Brain microvascular endothelial cell (primary cell): Measurements from ENCODE around the gene MED13.

Experiments used
- DNase-seq: peaks from one replicate; pipeline ENCODE4 v3.0.0-alpha.2; 2020
- H3K27ac ChIP-seq: fragments of 250-450 bp; sonication (Bioruptor Pico); 2 replicates; pipeline ENCODE4 v1.5.1; 2020; ENCODE audit warnings: mild to moderate bottlenecking, moderate library complexity
- H3K27me3 ChIP-seq: fragments of 250-450 bp; sonication (Bioruptor Pico); replicated peaks from 2 replicates; pipeline ENCODE4 v1.5.1; 2020; ENCODE audit warnings: mild to moderate bottlenecking
- H3K36me3 ChIP-seq: fragments of 250-450 bp; sonication (Bioruptor Pico); replicated peaks from 2 replicates; pipeline ENCODE4 v1.5.1; 2020; ENCODE audit warnings: mild to moderate bottlenecking
- H3K4me3 ChIP-seq: 2 replicates; pipeline ENCODE4 v1.5.1; 2011; ENCODE audit warnings: low read depth, mild to moderate bottlenecking, control low read depth, low read length, moderate library complexity
- in situ Hi-C: cut with HindIII; loops from 2 replicates; pipeline ENCODE4 v1.10.0; 2017; ENCODE audit warnings: low sequenced_read_pairs, low pct_ligation_motif_present
- TF ChIP-seq, protein P1 (sequence below): IDR thresholded peaks from 2 replicates; pipeline ENCODE4 v1.5.1; 2011; ENCODE audit warnings: low read depth, mild to moderate bottlenecking, moderate library complexity, low read length, control low read depth, inconsistent platforms; ENCODE audit errors: missing control alignments

MED13 gene

DNA sequence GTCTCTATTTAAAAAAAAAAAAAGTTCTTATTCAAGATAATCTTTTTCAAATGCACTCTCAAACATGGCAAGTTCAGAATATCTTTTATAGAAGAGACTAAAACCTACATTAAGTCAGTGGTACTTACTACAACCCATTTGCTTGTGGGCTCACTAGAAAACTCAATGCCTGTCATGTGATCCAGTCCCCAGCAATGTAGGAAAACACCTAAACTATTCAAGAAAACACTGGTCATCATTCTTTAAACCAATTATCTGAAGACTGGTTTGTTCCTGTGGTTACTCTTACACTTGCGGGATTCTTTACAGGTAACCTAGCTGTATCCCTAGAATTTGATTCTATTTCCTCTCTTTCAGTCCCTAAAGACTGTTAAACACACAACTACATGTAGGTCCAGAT lies 19.6 kb downstream of the MED13 start:
- Histone ChIP-seq H3K27ac (no peak overlapping the region), H3K4me3 (no peak overlapping the region), H3K36me3 (peaks cover 16% of the 10 kb centered on the region), H3K27me3 (no peaks in the 10 kb centered on the region)
- TF ChIP-seq, protein P1, sequence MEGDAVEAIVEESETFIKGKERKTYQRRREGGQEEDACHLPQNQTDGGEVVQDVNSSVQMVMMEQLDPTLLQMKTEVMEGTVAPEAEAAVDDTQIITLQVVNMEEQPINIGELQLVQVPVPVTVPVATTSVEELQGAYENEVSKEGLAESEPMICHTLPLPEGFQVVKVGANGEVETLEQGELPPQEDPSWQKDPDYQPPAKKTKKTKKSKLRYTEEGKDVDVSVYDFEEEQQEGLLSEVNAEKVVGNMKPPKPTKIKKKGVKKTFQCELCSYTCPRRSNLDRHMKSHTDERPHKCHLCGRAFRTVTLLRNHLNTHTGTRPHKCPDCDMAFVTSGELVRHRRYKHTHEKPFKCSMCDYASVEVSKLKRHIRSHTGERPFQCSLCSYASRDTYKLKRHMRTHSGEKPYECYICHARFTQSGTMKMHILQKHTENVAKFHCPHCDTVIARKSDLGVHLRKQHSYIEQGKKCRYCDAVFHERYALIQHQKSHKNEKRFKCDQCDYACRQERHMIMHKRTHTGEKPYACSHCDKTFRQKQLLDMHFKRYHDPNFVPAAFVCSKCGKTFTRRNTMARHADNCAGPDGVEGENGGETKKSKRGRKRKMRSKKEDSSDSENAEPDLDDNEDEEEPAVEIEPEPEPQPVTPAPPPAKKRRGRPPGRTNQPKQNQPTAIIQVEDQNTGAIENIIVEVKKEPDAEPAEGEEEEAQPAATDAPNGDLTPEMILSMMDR = no peak
- no peak for DNase-seq
- in situ Hi-C loops = no loop called here

DNA sequence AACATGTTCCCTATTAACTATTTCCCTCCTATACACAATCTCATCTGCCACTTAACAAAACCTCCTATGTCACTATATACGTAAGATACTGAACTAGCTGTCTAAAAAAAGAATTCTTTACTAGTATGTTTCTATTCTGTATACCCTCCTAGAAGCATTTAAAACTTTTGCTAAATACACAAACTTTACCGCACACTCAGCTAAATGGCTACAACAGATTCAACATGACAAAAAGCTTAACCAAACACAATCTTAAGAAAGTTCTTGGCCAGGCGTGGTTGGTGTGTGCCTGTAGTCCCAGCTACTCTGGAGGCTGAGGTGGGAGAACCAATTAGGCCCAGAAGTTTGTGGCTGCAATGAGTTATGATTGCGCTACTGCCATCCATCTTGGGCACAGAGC lies 20.0 kb downstream of the MED13 start:
- Histone ChIP-seq H3K27me3 (no peaks in the 10 kb centered on the region), H3K4me3 (no peak overlapping the region), H3K36me3 (peaks cover 15% of the 10 kb centered on the region), H3K27ac (no peak overlapping the region)
- TF ChIP-seq, protein P1 = no peak
- in situ Hi-C loops = no loop called here
- DNase-seq = no peak

DNA sequence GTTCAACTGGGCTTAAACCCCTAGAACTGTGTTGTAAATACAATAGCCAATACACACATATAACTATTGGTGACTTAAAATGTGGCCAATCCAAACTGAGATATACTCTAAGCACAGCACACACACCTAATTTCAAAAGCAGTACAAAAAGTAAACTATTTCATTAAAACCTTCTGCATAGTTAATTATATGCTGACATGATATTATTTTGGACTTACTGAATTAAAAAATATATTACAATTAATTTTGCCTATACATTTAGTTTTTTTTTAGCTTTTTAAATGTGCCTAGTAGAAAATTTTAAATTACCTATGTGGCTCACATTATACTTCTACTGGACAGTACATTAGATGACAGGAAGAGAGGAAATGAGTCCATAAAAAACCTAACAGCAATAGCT lies 21.5 kb downstream of the MED13 start:
- DNase-seq = no peak
- H3K27me3 ChIP-seq = no peaks in the 10 kb centered on the region
- H3K27ac ChIP-seq = no peak overlapping the region
- peaks cover 15% of the 10 kb centered on the region for H3K36me3 ChIP-seq
- no peak overlapping the region for H3K4me3 ChIP-seq
- in situ Hi-C loops = no loop called here
- TF ChIP-seq, protein P1 = no peak

DNA sequence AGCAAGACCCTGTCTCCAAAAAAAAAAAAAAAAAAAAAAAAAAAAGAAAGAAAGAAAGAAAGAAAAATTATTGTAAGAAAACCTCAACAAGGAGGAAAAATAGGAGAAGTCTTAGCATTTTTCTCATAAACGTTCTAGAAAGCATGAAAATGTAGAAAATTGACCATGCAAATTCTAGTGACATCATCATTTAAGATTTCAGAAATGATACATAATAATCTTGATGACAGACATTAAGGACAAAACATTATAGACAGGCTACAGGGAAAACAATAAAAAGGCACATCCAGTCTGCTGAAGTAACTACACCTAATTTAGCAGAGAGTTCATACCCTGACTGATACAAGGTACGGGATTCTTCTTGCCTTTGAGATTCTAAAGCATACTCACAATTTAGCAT lies 21.9 kb downstream of the MED13 start:
- Histone ChIP-seq H3K27me3 (no peaks in the 10 kb centered on the region), H3K27ac (no peak overlapping the region), H3K36me3 (peaks cover 15% of the 10 kb centered on the region), H3K4me3 (no peak overlapping the region)
- TF ChIP-seq, protein P1 = no peak
- no peak for DNase-seq
- in situ Hi-C loops = no loop called here

DNA sequence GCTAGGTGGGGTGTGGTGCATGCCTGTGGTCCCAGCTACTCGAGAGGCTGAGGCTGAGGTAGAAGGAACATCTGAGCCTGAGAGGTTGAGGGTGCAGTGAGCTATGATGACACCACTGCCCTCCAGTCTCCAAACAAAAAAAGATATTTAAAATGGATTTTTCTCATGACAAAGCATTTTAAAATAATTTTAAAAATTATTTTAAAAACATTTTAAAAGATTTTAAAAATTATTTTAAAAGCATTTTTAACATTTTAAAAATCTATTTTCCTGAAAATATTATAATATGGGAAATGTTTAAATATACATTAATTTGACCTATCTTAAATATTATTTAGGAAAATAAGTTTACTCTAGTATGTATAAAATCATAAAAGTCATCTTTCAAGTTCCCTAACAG lies 26.8 kb downstream of the MED13 start:
- no peak for DNase-seq
- Histone ChIP-seq H3K4me3 (no peak overlapping the region), H3K27me3 (no peaks in the 10 kb centered on the region), H3K36me3 (peaks cover 6% of the 10 kb centered on the region), H3K27ac (no peak overlapping the region)
- in situ Hi-C loops = no loop called here
- TF ChIP-seq, protein P1 = no peak

DNA sequence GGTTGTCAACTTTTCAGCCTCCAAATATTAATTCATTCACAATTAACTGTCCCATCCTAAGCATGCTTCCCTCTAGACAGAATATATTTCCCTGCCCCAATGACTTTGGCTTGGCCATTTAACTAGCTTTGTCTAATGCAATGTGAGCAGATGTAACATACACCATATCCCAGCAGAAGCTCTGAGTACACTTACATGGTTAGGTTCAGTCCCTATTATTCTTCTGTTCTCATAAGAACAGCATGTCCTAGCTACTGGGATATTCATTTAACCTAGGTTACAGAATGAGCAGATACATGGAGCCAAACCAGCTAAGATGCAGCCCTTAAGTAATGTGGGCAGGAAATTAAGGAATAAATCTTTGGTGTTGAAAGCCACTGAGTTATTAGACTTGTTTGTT lies 31.8 kb downstream of the MED13 start:
- in situ Hi-C loops = no loop called here
- TF ChIP-seq, protein P1 = no peak
- DNase-seq = no peak

More for the DNA sequence above, 31.8 kb downstream of the MED13 start:
- peaks cover 26% of the 10 kb centered on the region for H3K36me3 ChIP-seq
- no peak overlapping the region for H3K27ac ChIP-seq
- H3K27me3 ChIP-seq = no peaks in the 10 kb centered on the region
- H3K4me3 ChIP-seq = no peak overlapping the region
